HepG2 (cell line): ENCODE results near the gene IFNA1. TPM values are rescaled to one million over a fixed set of nuclear protein-coding genes. Genes with fewer than 3 reads are reported as not detected.

Experiments used
- BCL6 ChIP-seq: IDR thresholded peaks from 2 replicates; pipeline ENCODE4 v1.6.1; 2016; ENCODE audit warnings: missing genetic modification reagents, missing compliant biosample characterization
- GATAD2A ChIP-seq: IDR thresholded peaks from 2 replicates; pipeline ENCODE4 v1.6.1; 2016
- HMG20A ChIP-seq: IDR thresholded peaks from 2 replicates; pipeline ENCODE4 v1.6.1; 2016; ENCODE audit warnings: borderline replicate concordance
- NR2F1 ChIP-seq, 2 experiments: fragments of 450-650 bp in 1 of 2; formaldehyde crosslinking in 1 of 2; IDR thresholded peaks; 2 replicates each; pipeline versions ENCODE4 v1.5.0 to v1.6.1; 2016 to 2020; ENCODE audit warnings: mild to moderate bottlenecking in 1 of 2, missing compliant biosample characterization in 1 of 2, missing genetic modification reagents in 1 of 2, moderate library complexity in 1 of 2
- PAWR ChIP-seq: sonication (generic); formaldehyde crosslinking; IDR thresholded peaks from 2 replicates; pipeline ENCODE4 v1.4.0; 2020; ENCODE audit warnings: missing genetic modification reagents, mild to moderate bottlenecking, borderline replicate concordance
- RFX3 ChIP-seq: IDR thresholded peaks from 2 replicates; pipeline ENCODE4 v1.6.1; 2016; ENCODE audit warnings: missing biosample characterization, missing genetic modification reagents
- SATB2 ChIP-seq: sonication (generic); formaldehyde crosslinking; IDR thresholded peaks from 2 replicates; pipeline ENCODE4 v1.5.0; 2020; ENCODE audit warnings: missing genetic modification reagents
- SOX13 ChIP-seq, 3 experiments: fragments of 450-650 bp in 1 of 3; sonication (generic) in 1 of 3; formaldehyde crosslinking in 1 of 3; IDR thresholded peaks in 2 of 3; conservative IDR thresholded peaks in 1 of 3; 2 replicates each; pipeline versions ENCODE4 v1.5.0 to v1.6.1; 2016 to 2020; ENCODE audit warnings: antibody characterized with exemption in 1 of 3, mild to moderate bottlenecking in 1 of 3, missing compliant biosample characterization in 1 of 3, missing genetic modification reagents in 1 of 3, moderate library complexity in 1 of 3
- SP4 ChIP-seq: sonication (generic); formaldehyde crosslinking; IDR thresholded peaks from 2 replicates; pipeline ENCODE4 v1.8.1; 2023; ENCODE audit warnings: mild to moderate bottlenecking, missing genetic modification reagents
- SPEN ChIP-seq: sonication (generic); formaldehyde crosslinking; IDR thresholded peaks from 2 replicates; pipeline ENCODE4 v1.5.1; 2020; ENCODE audit warnings: low read depth, mild to moderate bottlenecking, missing genetic modification reagents
- ZNF446 ChIP-seq: sonication (generic); formaldehyde crosslinking; IDR thresholded peaks from 2 replicates; pipeline ENCODE4 v1.5.0; 2020; ENCODE audit warnings: mild to moderate bottlenecking, missing genetic modification reagents
- ZNF772 ChIP-seq: sonication (generic); formaldehyde crosslinking; IDR thresholded peaks from 2 replicates; pipeline ENCODE4 v1.5.0; 2020; ENCODE audit warnings: mild to moderate bottlenecking, missing genetic modification reagents
- ZSCAN12 ChIP-seq: sonication (generic); formaldehyde crosslinking; IDR thresholded peaks from 2 replicates; pipeline ENCODE4 v1.9.0; 2021; ENCODE audit warnings: mild to moderate bottlenecking, missing genetic modification reagents
- polyA plus RNA-seq, 8 experiments: library from polyadenylated mRNA; depleted of rRNA in 3 of 8; stranded (reverse) in 7 of 8; unstranded in 1 of 8; fragments of >200 nt; fragmentation: Illumina TruSeq in 4 of 8; extraction: Trizol in 4 of 8; gene quantifications; 2 replicates each; pipeline versions ENCODE4 v1.2.1 to v1.2.3, GENCODE V29; 2011 to 2016; ENCODE audit warnings: low read depth in 4 of 8, missing spikeins in 1 of 8, mixed read lengths in 1 of 8; ENCODE audit not compliant: insufficient read depth in 1 of 8
- total RNA-seq, 5 experiments: library from RNA; depleted of rRNA; stranded (reverse); fragments of >200 nt; fragmentation: Illumina TruSeq; extraction: Trizol; gene quantifications; 2 replicates each; pipeline ENCODE4 v1.2.3, GENCODE V29; 2016; ENCODE audit warnings: low read depth in 1 of 5
- TF ChIP-seq, protein P1 (sequence below): IDR thresholded peaks from 2 replicates; pipeline ENCODE4 v1.6.1; 2016; ENCODE audit warnings: missing compliant biosample characterization, missing genetic modification reagents, borderline replicate concordance
- TF ChIP-seq, protein P2 (sequence below): sonication (generic); formaldehyde crosslinking; IDR thresholded peaks from 2 replicates; pipeline ENCODE4 v1.5.0; 2020; ENCODE audit warnings: mild to moderate bottlenecking, missing genetic modification reagents, borderline replicate concordance
- TF ChIP-seq, protein P3 (sequence below): sonication (generic); formaldehyde crosslinking; IDR thresholded peaks from 2 replicates; pipeline ENCODE4 v1.5.0; 2020; ENCODE audit warnings: mild to moderate bottlenecking, missing genetic modification reagents
- TF ChIP-seq, protein P4 (sequence below): sonication (generic); formaldehyde crosslinking; IDR thresholded peaks from 2 replicates; pipeline ENCODE4; 2020; ENCODE audit warnings: missing genetic modification reagents, mild to moderate bottlenecking, borderline replicate concordance

IFNA1 gene
- total and polyA plus RNA-seq, 2 of the 13 experiments (the other 11 are each of a cell fraction or from before 2014, with no cell fraction given) = not detected

DNA sequence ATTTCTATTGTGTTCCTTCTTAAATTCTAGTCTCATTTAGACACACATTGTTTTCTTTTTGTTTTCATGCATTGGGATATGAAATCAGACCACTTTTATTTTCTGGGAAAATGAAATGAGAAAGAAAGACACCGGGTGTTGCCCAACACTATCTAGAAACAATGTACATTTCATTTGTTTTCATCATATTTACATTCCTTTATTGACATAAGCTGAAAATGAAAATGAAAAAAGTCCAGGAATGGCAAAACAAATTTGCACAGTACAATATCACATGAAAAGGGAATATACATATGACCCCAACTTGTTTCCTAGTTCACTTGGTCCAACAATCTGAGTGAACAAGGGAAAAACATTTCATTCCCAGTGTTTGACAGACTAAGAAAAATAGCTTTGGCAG, 21.1 kb downstream of the IFNA1 start (continued):
- TF ChIP-seq ZSCAN12 = no peak
- TF ChIP-seq, protein P1, sequence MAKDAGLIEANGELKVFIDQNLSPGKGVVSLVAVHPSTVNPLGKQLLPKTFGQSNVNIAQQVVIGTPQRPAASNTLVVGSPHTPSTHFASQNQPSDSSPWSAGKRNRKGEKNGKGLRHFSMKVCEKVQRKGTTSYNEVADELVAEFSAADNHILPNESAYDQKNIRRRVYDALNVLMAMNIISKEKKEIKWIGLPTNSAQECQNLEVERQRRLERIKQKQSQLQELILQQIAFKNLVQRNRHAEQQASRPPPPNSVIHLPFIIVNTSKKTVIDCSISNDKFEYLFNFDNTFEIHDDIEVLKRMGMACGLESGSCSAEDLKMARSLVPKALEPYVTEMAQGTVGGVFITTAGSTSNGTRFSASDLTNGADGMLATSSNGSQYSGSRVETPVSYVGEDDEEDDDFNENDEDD (CRISPR knock-in tag) = no peak
- TF ChIP-seq SP4 (CRISPR knock-in tag) = no peak
- TF ChIP-seq RFX3 = no peak
- TF ChIP-seq ZNF446 (CRISPR knock-in tag) = no peak
- TF ChIP-seq, protein P2, sequence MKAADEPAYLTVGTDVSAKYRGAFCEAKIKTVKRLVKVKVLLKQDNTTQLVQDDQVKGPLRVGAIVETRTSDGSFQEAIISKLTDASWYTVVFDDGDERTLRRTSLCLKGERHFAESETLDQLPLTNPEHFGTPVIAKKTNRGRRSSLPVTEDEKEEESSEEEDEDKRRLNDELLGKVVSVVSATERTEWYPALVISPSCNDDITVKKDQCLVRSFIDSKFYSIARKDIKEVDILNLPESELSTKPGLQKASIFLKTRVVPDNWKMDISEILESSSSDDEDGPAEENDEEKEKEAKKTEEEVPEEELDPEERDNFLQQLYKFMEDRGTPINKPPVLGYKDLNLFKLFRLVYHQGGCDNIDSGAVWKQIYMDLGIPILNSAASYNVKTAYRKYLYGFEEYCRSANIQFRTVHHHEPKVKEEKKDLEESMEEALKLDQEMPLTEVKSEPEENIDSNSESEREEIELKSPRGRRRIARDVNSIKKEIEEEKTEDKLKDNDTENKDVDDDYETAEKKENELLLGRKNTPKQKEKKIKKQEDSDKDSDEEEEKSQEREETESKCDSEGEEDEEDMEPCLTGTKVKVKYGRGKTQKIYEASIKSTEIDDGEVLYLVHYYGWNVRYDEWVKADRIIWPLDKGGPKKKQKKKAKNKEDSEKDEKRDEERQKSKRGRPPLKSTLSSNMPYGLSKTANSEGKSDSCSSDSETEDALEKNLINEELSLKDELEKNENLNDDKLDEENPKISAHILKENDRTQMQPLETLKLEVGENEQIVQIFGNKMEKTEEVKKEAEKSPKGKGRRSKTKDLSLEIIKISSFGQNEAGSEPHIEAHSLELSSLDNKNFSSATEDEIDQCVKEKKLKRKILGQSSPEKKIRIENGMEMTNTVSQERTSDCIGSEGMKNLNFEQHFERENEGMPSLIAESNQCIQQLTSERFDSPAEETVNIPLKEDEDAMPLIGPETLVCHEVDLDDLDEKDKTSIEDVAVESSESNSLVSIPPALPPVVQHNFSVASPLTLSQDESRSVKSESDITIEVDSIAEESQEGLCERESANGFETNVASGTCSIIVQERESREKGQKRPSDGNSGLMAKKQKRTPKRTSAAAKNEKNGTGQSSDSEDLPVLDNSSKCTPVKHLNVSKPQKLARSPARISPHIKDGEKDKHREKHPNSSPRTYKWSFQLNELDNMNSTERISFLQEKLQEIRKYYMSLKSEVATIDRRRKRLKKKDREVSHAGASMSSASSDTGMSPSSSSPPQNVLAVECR (CRISPR knock-in tag) = no peak
- TF ChIP-seq ZNF772 (CRISPR knock-in tag) = no peak
- TF ChIP-seq SPEN (CRISPR knock-in tag) = no peak
- TF ChIP-seq, protein P3, sequence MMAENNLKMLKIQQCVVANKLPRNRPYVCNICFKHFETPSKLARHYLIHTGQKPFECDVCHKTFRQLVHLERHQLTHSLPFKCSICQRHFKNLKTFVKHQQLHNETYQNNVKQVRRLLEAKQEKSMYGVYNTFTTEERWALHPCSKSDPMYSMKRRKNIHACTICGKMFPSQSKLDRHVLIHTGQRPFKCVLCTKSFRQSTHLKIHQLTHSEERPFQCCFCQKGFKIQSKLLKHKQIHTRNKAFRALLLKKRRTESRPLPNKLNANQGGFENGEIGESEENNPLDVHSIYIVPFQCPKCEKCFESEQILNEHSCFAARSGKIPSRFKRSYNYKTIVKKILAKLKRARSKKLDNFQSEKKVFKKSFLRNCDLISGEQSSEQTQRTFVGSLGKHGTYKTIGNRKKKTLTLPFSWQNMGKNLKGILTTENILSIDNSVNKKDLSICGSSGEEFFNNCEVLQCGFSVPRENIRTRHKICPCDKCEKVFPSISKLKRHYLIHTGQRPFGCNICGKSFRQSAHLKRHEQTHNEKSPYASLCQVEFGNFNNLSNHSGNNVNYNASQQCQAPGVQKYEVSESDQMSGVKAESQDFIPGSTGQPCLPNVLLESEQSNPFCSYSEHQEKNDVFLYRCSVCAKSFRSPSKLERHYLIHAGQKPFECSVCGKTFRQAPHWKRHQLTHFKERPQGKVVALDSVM (CRISPR knock-in tag) = no peak
- peak; percentile 70 for TF ChIP-seq BCL6
- peak; percentile 41 for TF ChIP-seq GATAD2A
- peak in 1 of 2 experiments; percentile 44; a peak in 1 of 4 replicates for TF ChIP-seq NR2F1 (CRISPR knock-in tag; IDR thresholded peaks at IDR 0.05)
- TF ChIP-seq PAWR (CRISPR knock-in tag) = no peak
- TF ChIP-seq, protein P4, sequence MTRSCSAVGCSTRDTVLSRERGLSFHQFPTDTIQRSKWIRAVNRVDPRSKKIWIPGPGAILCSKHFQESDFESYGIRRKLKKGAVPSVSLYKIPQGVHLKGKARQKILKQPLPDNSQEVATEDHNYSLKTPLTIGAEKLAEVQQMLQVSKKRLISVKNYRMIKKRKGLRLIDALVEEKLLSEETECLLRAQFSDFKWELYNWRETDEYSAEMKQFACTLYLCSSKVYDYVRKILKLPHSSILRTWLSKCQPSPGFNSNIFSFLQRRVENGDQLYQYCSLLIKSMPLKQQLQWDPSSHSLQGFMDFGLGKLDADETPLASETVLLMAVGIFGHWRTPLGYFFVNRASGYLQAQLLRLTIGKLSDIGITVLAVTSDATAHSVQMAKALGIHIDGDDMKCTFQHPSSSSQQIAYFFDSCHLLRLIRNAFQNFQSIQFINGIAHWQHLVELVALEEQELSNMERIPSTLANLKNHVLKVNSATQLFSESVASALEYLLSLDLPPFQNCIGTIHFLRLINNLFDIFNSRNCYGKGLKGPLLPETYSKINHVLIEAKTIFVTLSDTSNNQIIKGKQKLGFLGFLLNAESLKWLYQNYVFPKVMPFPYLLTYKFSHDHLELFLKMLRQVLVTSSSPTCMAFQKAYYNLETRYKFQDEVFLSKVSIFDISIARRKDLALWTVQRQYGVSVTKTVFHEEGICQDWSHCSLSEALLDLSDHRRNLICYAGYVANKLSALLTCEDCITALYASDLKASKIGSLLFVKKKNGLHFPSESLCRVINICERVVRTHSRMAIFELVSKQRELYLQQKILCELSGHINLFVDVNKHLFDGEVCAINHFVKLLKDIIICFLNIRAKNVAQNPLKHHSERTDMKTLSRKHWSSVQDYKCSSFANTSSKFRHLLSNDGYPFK (CRISPR knock-in tag) = no peak
- TF ChIP-seq SOX13 (IDR thresholded peaks at IDR 0.05) = no peak
- peak in 1 of 2 experiments; percentile 91; a peak in 2 of 4 replicates for TF ChIP-seq SOX13 (CRISPR knock-in tag; conservative IDR thresholded peaks at IDR 0.05 in 1 of 2, IDR thresholded peaks at IDR 0.05 in 1 of 2)
- TF ChIP-seq HMG20A (CRISPR knock-in tag) = peak; percentile 51; the same call in 1 of the 2 replicates
- no peak for TF ChIP-seq SATB2 (CRISPR knock-in tag)
